Panc1 (cell line): ENCODE data around the gene HOXA5.

ENCODE experiments used
- POLR2AphosphoS5 ChIP-seq: IDR thresholded peaks from 2 replicates; pipeline ENCODE4 v1.6.1; 2012; ENCODE audit warnings: mild to moderate bottlenecking, low read depth, low read length, moderate library complexity
- SIN3A ChIP-seq: IDR thresholded peaks from 2 replicates; pipeline ENCODE4 v1.6.1; 2012; ENCODE audit warnings: low read depth, mild to moderate bottlenecking, low read length, moderate library complexity, borderline replicate concordance; ENCODE audit not compliant: insufficient read depth
- TCF7L2 ChIP-seq: IDR thresholded peaks from 2 replicates; pipeline ENCODE4 v1.6.1; 2011; ENCODE audit warnings: mild to moderate bottlenecking, low read depth, low read length, inconsistent platforms
- TF ChIP-seq, protein P1 (sequence below): fragments of 450-650 bp; IDR thresholded peaks from 2 replicates; pipeline ENCODE4 v1.5.1; 2017; ENCODE audit warnings: mild to moderate bottlenecking
- TF ChIP-seq, protein P2 (sequence below), 2 experiments: IDR thresholded peaks; 2 replicates each; pipeline ENCODE4 v1.6.1; 2011 to 2012; ENCODE audit warnings: low read depth in 2 of 2, control low read depth in 1 of 2, low read length in 1 of 2, mild to moderate bottlenecking in 1 of 2, moderate library complexity in 1 of 2; ENCODE audit not compliant: insufficient read depth in 1 of 2

DNA sequence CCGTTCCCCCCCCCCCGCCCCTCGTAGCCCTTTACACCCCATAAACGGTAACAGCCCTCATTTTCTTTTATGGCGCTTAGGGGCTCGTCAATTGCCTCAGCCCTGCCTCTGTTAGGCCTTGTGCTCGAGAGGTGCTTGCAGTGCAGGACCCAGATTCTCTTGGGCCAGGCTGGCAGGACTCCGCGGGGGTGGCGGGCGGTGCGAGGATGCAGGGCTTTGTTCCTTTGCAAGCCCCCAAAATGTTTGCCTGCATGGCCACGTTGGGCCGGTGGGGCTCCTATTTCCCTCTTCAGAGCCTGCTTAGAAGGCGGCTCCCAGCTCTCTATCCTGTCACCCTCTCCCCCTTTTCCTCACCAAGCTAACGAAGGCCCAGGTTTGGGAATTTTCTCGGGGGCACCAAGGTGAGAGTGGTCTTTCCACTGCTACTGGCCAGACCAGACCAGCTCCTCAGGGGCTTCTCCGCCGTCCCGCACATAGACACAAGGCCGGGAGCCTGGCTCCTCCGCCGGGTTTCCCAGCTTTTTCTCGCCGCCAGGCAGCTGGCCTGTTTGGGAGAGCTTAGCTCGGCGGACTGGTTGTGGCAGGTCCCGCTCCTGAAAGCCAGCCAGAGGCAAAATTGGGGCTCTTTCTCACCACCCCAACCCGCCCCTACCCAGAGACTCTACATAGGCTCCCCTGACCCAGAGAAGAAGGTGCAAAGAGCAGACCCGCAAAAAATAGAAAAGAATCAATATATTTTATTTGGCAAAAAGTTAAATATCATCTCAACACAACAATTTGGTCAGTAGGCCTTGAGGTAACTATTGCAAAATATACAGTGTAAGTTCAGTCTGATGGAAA lies 18.5 kb upstream of the HOXA5 start:
- TF ChIP-seq, protein P1, sequence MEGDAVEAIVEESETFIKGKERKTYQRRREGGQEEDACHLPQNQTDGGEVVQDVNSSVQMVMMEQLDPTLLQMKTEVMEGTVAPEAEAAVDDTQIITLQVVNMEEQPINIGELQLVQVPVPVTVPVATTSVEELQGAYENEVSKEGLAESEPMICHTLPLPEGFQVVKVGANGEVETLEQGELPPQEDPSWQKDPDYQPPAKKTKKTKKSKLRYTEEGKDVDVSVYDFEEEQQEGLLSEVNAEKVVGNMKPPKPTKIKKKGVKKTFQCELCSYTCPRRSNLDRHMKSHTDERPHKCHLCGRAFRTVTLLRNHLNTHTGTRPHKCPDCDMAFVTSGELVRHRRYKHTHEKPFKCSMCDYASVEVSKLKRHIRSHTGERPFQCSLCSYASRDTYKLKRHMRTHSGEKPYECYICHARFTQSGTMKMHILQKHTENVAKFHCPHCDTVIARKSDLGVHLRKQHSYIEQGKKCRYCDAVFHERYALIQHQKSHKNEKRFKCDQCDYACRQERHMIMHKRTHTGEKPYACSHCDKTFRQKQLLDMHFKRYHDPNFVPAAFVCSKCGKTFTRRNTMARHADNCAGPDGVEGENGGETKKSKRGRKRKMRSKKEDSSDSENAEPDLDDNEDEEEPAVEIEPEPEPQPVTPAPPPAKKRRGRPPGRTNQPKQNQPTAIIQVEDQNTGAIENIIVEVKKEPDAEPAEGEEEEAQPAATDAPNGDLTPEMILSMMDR, result no peak
- TF ChIP-seq TCF7L2 (no peak), POLR2AphosphoS5 (no peak), SIN3A (no peak)
- TF ChIP-seq, protein P2, sequence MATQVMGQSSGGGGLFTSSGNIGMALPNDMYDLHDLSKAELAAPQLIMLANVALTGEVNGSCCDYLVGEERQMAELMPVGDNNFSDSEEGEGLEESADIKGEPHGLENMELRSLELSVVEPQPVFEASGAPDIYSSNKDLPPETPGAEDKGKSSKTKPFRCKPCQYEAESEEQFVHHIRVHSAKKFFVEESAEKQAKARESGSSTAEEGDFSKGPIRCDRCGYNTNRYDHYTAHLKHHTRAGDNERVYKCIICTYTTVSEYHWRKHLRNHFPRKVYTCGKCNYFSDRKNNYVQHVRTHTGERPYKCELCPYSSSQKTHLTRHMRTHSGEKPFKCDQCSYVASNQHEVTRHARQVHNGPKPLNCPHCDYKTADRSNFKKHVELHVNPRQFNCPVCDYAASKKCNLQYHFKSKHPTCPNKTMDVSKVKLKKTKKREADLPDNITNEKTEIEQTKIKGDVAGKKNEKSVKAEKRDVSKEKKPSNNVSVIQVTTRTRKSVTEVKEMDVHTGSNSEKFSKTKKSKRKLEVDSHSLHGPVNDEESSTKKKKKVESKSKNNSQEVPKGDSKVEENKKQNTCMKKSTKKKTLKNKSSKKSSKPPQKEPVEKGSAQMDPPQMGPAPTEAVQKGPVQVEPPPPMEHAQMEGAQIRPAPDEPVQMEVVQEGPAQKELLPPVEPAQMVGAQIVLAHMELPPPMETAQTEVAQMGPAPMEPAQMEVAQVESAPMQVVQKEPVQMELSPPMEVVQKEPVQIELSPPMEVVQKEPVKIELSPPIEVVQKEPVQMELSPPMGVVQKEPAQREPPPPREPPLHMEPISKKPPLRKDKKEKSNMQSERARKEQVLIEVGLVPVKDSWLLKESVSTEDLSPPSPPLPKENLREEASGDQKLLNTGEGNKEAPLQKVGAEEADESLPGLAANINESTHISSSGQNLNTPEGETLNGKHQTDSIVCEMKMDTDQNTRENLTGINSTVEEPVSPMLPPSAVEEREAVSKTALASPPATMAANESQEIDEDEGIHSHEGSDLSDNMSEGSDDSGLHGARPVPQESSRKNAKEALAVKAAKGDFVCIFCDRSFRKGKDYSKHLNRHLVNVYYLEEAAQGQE (IDR thresholded peaks at IDR 0.05; ENCODE audit: insufficient read depth in 1 of 2, low read depth in 2 of 2, low read length in 1 of 2), result no peak
